H1 (cell line): ENCODE measurements around the gene HECTD4. TPM values are rescaled to one million over a fixed set of nuclear protein-coding genes. Genes with fewer than 3 reads are reported as not detected.

Experiments
- CBX5 ChIP-seq: fragments of 300-800, 300-1000 bp; sonication (generic); IDR thresholded peaks from 2 replicates; pipeline ENCODE4 v1.7.1; 2016; ENCODE audit warnings: antibody characterized with exemption, low read length, low read depth
- CEBPB ChIP-seq: IDR thresholded peaks from 2 replicates; pipeline ENCODE4 v1.6.1; 2012; ENCODE audit warnings: low read depth, low read length
- E2F6 ChIP-seq: IDR thresholded peaks from 2 replicates; pipeline ENCODE4 v1.6.1; 2012; ENCODE audit warnings: inconsistent platforms
- HDAC6 ChIP-seq: IDR thresholded peaks from one replicate; pipeline ENCODE4 v1.7.1; 2012; ENCODE audit warnings: low read depth, mild to moderate bottlenecking, inconsistent platforms, low read length, moderate library complexity
- JUN ChIP-seq: IDR thresholded peaks from 2 replicates; pipeline ENCODE4 v1.6.1; 2011; ENCODE audit warnings: low read depth, mild to moderate bottlenecking, improper control_type of control experiment, low read length
- RAD21 ChIP-seq, 2 experiments: IDR thresholded peaks in 1 of 2; conservative IDR thresholded peaks in 1 of 2; 2 replicates each; pipeline ENCODE4 v1.6.1; 2011; ENCODE audit warnings: low read depth in 2 of 2, low read length in 2 of 2, improper control_type of control experiment in 1 of 2, inconsistent platforms in 1 of 2, mild to moderate bottlenecking in 1 of 2, moderate library complexity in 1 of 2
- RNF2 ChIP-seq: fragments of 200-900, 300-1000 bp; sonication (generic); IDR thresholded peaks from 2 replicates; pipeline ENCODE4 v1.7.1; 2016; ENCODE audit warnings: borderline replicate concordance, low read depth, mild to moderate bottlenecking, antibody characterized with exemption, low read length; ENCODE audit not compliant: poor library complexity, severe bottlenecking; ENCODE audit errors: missing control alignments
- polyA plus RNA-seq, 7 experiments: library from polyadenylated mRNA; depleted of rRNA in 3 of 7; stranded (reverse) in 5 of 7; unstranded in 2 of 7; fragments of >200 nt in 5 of 7; fragments of 200-250 nt in 2 of 7; gene quantifications; 1 replicate in 5 of 7; 2 replicates in 1 of 7; 4 replicates in 1 of 7; pipeline versions ENCODE4 v1.2.1 to v1.2.3, GENCODE V29; 2011 to 2013; ENCODE audit warnings: missing spikeins in 2 of 7, mixed read lengths in 2 of 7
- total RNA-seq: library from RNA; stranded (reverse); fragmentation: NEBNext Ultra II Directional; extraction: Animal tissue kit (Norgen Biotek cat#: 25700); gene quantifications from 2 replicates; pipeline ENCODE4 v1.2.1, GENCODE V29; 2021

Gene HECTD4
- total and polyA plus RNA-seq, 2 of the 8 experiments (the other 6 are each of a cell fraction or from before 2014, with no cell fraction given) = 6.5 to 33.7 TPM

GRCh38 chr12:112176321-112177010 lies 205.8 kb downstream of the HECTD4 start (continued):
- TF ChIP-seq JUN (no peak), CEBPB (no peak), RNF2 (no peak), CBX5 (no peak), HDAC6 (no peak), E2F6 (no peak), RAD21 (IDR thresholded peaks at IDR 0.05 in 1 of 2, conservative IDR thresholded peaks at IDR 0.05 in 1 of 2; ENCODE audit: low read depth in 2 of 2, low read length in 2 of 2) (no peak)
